HG03060 (cell line): ENCODE data around the gene KRTAP9-8.
"Not testable (repeated sequence)": the region's sequence is repeated elsewhere in the genome, so short reads cannot be mapped to it uniquely, and the experiment has no call there.

Experiments
- ATAC-seq: cut with Tn5 transposase; IDR thresholded peaks from one replicate; pipeline ENCODE4 v1.9.1; 2021; ENCODE audit warnings: low read depth, moderate number of reproducible peaks; ENCODE audit not compliant: unreplicated experiment

KRTAP9-8 gene

GRCh38 chr17:41237949-41238437 is at the start of gene KRTAP9-8:
Gene KRTAP9-8 (plus strand): TSS chr17:41237999. CDS start chr17:41238052, 53 bp downstream.
- not testable (repeated sequence) for ATAC-seq

GRCh38 chr17:41189837-41190318 is 47.9 kb upstream of the KRTAP9-8 start, which contains the start of gene KRTAP9-1:
Gene KRTAP9-1 (plus strand): TSS chr17:41189887. CDS start chr17:41189887, 0 bp downstream.
- not testable (repeated sequence) for ATAC-seq

GRCh38 chr17:41190328-41190727 is 47.5 kb upstream of the KRTAP9-8 start:
- no peak for ATAC-seq

GRCh38 chr17:41196068-41196467 is 41.7 kb upstream of the KRTAP9-8 start:
- no peak for ATAC-seq

GRCh38 chr17:41199421-41200078 is 38.2 kb upstream of the KRTAP9-8 start:
- ATAC-seq: no peak

- no peak for ATAC-seq
These were observed 25.8 kb upstream of the KRTAP9-8 start for GRCh38 chr17:41211845-41212466.

- ATAC-seq: no peak
These were observed 25.2 kb upstream of the KRTAP9-8 start for GRCh38 chr17:41212524-41213169.

- no peak for ATAC-seq
These were observed 22.1 kb upstream of the KRTAP9-8 start for GRCh38 chr17:41215681-41216080.

GRCh38 chr17:41223821-41224220 is 14.0 kb upstream of the KRTAP9-8 start:
- no peak for ATAC-seq

GRCh38 chr17:41226051-41226450 is 11.7 kb upstream of the KRTAP9-8 start:
- no peak for ATAC-seq

GRCh38 chr17:41226598-41227095 is 11.2 kb upstream of the KRTAP9-8 start, which contains the start of gene KRTAP9-2:
Gene KRTAP9-2 (plus strand): TSS chr17:41226648. CDS start chr17:41226655, 7 bp downstream.
- ATAC-seq: not testable (repeated sequence)

- ATAC-seq: no peak
These were observed 7.7 kb upstream of the KRTAP9-8 start for GRCh38 chr17:41230094-41230493.

- no peak for ATAC-seq
These were observed 6.1 kb upstream of the KRTAP9-8 start for GRCh38 chr17:41231731-41232130.

GRCh38 chr17:41232399-41233105 is 5.2 kb upstream of the KRTAP9-8 start, which contains the start of gene KRTAP9-3:
Gene KRTAP9-3 (plus strand): TSS chr17:41232449. CDS start chr17:41232502, 53 bp downstream.
- not testable (repeated sequence) for ATAC-seq

- not testable (repeated sequence) for ATAC-seq
These were observed 683 bp upstream of the KRTAP9-8 start for GRCh38 chr17:41237116-41237515.

- ATAC-seq: not testable (repeated sequence)
These were observed 9.4 kb downstream of the KRTAP9-8 start for GRCh38 chr17:41246995-41247787.

GRCh38 chr17:41249637-41250240 is 11.9 kb downstream of the KRTAP9-8 start, which contains the start of gene KRTAP9-4:
Gene KRTAP9-4 (plus strand): TSS chr17:41249687. CDS start chr17:41249721, 34 bp downstream.
- not testable (repeated sequence) for ATAC-seq

- no peak for ATAC-seq
These were observed 13.5 kb downstream of the KRTAP9-8 start for GRCh38 chr17:41251261-41251660.

GRCh38 chr17:41254861-41255260 is 17.1 kb downstream of the KRTAP9-8 start:
- ATAC-seq: no peak
